ENCODE results near the gene OTP.

Gene OTP

DNA sequence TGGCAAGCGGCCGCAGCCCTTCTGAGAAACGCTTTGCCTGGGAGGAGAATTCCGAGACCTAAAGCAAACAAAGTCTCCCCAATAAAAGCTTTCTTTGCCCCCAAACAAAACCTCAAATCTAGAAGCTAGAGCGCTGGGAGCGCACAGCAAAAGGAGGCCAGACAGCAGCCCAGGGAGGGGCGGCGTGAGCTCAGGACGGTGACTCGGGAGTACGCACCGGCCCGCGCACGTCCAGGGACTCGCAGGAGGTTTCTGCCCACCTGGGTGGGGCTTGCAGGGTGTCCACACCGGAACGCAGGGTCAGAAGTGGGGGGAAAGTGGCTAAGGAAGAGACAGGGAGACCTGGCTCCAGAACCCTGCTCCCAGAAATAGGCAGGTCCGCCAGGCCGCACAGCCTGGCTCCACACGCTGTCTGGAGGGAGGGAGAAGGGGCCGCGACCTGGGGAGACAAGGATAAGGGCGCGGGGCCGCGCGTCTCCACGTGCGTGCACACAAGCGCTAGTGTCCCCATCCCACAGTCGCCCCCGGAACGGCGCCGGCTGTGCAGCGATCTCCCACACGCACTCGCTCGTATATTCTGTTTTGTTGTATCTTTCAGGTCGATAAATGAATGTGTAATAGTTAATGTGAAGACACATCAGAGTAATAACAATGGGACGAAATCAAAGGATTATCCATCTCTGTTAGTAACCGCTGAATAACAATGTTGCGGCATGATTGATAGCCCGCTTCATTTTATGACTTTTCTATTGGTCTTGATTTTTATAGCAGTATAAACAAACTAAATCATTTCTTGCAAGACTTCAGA is 2.3 kb upstream of the OTP start:
- DNase-seq (ENCODE audit: low spot score): no peak

DNA sequence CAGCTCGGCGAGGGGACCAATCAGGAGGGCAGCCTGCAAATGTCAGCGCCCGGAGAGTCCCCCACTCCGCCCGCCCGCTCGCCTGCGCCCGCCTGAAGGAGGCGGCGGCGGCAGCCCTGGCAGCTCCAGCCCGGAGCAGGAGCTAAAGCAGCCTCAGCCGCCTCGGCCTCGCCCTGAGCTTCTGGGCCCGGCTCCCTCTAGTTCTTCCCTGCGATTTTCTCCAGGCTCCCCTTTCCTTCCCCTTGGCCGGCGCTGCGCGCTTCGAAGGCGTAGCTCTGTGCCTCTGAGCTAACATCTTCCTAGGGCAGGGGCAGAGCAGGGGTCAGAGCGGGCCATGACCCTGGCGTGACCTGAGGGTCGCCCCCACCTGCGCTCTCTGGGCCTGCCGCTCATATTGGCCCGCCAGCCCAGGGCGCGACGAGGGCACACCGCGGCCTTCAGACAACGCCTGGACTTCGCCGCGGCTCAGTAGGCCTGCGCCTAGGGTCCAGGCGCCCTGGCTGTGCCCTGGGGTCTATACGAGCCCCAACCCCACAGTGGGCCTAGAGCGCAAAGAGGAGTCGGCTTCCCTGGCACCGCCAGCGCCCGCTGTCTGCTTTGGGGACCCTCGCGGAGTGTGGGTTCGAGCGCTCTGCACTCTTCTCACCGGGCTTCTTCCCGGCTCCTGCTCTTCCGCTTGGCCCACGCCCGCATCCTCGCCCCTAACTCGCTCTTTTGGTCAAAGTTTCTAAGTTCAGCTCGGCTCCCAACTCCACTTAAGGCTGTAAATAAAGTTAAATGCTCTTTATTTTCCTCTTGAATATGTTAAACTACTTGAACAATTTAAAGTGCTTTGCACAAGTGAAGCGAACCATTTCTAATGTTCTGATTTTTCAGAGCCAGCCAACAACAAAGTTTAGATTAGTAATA is 504 bp upstream of the OTP start:
- DNase-seq (ENCODE audit: low spot score): no peak

DNA sequence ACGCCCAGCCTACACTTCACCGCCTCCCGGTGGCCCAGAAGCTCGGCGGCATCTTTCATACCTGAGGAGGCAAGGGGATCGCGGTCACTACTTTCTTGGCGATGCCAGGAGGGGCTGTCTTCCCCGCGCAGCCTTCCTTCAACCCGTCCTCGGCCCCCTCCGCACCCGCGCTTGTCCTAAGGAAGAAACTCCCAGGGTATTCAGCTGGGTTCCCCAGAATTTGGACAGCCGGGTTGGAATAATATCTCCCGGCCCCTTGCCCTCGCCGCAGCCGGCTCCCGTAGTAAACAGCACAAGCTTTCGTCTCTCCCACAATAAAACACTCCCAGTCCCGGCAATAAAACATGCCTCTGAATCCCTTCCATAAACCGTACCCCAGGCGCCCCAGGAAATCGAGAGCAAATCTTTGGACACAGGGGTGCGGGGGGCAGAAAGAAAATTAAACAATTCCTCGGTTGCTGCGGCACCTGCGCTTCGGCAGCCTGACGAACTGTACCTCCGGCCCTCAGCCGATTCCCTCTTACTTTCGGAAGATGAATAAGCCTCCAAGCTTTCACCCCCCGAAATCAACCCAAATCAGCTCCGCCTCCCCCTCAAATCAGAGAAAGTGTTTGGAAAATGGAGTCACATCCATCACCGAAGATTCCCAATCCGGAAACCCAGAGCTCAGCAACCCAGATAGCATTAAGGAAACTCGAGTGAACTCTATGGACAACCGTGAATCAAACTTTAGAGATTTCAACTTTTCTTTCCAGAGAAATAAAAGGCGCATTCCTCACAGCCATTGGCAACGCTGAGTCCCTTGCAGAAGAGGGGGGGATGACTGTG is 1.1 kb downstream of the OTP start:
- no peak for DNase-seq (ENCODE audit: low spot score)

GRCh38 chr5:77636641-77637169 is 1.8 kb downstream of the OTP start:
- no peak for DNase-seq (ENCODE audit: low spot score)

DNA sequence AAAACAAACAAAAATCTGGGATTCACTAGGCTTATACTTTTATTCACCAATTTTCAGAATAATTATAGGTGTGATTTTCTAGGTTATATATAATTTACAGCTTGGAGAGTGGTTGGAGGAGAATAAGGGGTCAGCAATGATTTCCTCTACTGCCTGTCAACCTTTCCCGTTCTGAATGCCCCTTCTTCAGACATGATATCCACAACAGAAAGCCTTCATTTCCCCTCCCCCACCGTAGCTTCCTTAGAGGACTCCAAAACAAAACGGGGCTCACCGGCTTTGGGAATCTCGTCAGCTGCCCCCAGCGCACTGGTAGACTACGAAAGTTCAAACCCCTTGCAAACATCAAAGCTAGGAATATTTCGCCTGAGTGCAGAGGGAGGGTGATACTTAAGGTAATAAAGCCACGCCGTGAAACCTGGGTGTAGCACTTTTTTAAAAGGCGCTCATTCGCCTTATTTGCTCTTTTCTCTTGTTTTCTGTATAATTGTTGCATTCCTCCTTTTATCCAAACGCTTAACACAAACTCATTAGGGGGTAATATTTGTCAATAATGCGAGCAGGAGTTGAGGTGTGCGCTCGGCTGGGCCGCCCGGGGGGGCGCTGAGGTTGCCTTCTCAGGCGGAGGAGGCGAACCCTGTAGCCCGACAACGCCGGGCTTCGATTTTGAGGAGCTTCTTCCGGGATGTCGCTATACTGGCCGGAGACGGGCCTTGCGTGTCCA is 2.4 kb downstream of the OTP start:
- no peak for DNase-seq (ENCODE audit: low spot score)

DNA sequence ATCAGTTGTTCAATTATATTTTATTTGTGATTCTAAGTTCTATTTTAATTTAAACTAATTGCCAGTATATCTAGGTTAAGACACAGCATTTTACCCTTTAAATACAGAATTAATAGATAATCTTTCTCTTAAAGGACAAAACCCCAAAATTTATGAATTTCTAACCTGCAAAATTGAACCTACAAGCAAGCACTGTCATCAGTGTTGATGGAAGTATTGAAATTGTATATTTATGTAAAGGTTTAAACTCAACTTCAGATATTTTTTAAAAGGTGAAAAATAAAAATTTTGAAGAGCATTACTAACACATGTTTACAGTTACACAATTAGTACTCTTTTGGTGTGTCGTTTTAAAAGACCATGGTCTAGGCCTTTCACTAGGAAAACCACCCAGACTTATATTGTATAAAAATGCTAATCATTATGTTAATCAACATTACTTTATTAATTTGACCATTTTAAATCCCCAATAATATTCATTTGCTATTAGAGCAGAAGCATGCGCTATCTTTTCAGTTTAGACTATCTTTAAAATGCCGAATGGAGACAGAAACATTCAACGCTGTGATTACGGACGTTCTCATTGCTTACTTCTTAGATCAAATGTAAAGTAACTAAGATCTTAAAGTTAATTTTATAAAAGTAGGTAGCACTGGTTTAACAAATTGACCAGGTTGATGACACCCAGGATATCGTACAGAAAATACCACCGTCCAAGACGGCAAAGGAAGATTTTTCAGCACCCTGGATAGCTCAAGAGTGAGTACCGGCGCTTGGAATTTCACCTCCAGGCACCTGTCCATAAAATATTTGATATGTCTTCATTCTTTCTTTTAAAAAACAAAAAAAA is 3.2 kb downstream of the OTP start:
- no peak for DNase-seq (ENCODE audit: low spot score)

GRCh38 chr5:77633709-77634108 is 4.8 kb downstream of the OTP start:
- no peak for DNase-seq (ENCODE audit: low spot score)

DNA sequence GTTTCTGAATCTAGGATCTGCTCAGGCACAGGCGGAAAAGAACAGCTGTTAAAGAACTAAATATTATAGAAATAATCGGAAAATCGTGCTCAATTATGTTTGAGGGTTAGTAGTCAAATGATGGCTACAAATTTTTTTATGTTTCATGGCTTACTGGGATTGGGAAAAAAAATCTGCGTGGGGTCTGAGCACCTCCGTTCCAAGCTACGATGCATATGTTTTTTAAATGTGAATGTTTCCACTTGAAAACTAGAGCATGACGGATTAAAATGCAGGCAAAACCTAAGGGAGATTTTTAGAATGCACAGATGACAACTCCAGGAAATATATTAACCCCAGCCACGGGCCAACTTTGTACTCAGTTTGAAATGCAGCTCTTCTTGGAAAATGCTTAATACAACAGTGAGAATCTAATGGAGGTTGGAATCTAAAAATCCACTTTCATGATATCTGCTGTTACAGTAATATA is 5.3 kb downstream of the OTP start:
- DNase-seq (ENCODE audit: low spot score): no peak

DNA sequence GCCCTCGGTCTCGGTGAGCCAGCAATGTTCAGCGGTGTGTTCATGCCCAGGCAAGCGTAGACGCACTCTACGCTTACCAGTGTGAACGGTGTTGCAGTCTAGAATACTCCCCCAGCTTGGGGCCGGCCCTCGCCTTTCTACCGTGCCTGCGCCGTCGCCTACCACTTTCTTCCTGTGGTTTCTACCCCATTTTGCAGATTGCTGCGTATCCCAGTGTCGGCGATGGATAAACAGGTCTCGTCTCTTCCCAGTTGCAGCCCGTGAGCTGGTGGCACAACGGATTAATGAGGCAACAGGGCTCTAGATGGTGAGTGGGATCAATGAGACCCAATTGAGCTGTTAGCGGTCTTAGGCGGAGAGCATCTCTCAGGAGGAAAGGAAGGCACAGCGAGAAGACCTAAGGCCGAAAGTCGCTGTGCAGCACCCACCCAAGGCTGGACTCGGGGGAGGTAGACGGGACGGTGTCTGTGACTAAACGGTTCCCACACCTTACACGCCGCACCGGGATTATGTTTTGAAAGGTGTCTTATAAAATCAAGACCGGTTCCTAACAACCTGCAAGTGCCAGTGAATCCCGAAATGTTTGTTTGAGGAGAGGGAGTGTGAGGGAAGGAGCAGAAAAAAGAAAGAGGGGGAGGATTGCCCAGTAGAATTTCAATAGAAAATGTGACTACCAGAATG is 5.8 kb downstream of the OTP start:
- DNase-seq (ENCODE audit: low spot score): no peak

GRCh38 chr5:77630114-77630680 is 8.3 kb downstream of the OTP start:
- no peak for DNase-seq (ENCODE audit: low spot score)

GRCh38 chr5:77629509-77630113 is 8.9 kb downstream of the OTP start:
- DNase-seq (ENCODE audit: low spot score): no peak

DNA sequence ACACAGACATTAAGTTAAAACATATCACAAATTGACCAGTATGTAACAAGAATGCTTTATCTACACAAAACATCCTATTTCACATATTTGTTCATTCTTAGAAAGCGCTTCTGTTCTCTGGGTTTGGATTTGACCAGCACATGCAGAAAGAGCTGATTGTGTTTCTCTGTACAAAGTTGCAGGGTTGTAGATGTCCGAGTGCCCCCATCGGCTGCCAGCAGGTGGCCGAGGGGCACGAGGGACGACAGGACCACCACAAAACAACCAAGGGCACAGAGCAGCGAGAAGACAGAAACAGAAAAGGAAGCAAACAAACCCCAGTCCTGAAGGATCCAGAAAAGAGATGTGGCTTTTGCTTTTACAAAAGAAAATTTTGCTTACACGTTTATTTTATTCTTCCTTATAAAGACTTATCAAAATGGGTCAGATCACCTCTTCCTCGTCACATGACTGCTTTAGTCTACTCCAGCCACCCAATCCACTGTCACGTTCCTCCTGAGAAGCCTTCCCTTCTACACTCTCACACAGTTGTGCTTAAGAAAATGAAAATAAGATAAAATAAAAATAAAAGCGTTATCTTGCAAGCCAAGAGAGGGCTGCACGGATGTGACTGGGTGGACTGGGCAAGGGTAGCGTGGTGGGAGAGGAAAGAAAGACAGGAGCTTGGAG is 9.5 kb downstream of the OTP start:
- no peak for DNase-seq (ENCODE audit: low spot score)

- DNase-seq (ENCODE audit: low spot score): no peak
Observed at GRCh38 chr5:77627869-77628674, 10.4 kb downstream of the OTP start.

DNA sequence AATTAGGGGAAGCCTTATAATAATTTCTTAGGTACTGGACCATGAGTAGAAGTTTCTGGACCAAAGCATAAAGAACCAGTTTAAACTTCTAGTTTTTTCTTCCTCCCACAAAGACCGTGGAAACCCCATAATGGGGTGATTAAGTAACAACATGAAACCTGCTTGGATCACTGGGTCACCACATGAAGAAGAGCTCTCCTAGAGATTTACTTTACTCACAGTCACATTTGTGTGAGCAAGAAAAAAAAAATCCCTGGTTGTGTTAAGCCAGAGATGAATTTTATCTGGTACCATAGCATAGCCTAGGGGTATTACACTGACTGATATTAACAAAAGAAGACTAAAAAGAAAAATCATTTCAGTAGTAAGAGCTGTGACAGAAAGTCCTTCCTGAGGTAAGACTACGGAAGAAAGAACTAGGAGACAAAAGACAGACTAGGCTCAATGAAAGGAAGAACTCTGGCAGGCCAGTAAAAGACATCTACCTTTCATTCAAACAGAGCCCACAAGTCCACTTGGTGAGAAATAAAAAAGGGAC is 15.2 kb downstream of the OTP start:
- no peak for DNase-seq (ENCODE audit: low spot score)

DNA sequence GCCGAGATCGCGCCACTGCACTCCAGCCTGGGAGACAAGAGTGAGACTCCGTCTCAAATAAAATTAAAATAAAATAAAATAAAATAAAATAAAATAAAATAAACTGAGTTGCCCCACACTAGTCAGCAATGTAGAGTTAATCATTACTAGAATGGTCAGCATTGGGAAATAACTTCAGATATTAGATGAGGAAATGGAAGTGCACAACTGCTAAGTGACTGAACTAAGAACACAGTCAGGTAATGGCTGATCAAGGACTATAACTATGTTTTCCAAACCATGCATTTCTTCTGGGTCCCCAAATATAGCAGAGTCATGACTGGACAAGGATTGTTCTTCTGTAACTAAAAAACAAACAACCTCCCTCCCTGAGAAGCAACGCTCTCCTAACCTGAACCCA is 17.1 kb downstream of the OTP start:
- DNase-seq (ENCODE audit: low spot score): no peak

DNA sequence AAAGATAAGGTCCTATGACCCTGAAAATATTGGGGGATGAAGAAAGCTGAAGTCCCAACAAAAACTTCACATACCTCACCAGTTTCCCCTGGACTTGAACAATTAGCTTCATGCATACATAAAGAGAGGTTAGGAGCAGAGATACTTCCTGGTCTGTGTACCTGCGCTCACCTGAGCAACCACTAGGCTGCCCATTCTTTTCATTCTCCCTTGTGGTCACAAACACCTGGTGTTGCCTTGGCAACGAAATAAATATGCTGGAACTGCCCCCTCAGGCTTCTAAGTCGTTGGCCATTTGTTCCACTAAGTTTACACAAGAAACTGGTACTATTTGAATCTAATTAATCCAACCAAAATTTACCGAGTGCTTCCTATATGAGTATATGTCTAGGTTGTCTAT is 18.1 kb downstream of the OTP start:
- DNase-seq (ENCODE audit: low spot score): no peak

DNA sequence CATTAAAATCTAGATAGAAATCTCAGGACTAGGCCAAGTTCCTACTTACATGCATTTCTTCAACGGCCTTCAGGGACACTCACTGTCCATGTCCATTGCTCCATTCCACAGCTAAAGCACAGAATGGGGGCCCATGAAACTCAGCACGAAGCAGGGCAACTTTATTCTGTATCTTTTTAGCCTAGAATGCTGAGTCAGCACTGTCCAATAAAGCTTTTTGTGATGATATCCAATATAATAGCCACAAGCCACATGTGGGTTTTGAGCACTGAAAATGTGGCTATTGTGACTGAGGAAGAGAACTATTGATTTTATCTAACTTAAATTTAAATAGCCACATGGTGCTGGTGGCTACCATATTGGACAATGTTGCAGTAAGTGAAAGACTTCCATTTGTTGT is 21.6 kb downstream of the OTP start:
- DNase-seq (ENCODE audit: low spot score): no peak

Data from pons (tissue), 1 donor.